Measurements from ENCODE around the gene TFE3. TPM values are rescaled to one million over a fixed set of nuclear protein-coding genes. Genes with fewer than 3 reads are reported as not detected.
A peak's percentile ranks its signal among the peaks of the same experiment; 100 is the strongest.

TFE3 gene
- total RNA-seq, 6 donors from 2014 or later = 44.4 to 99.7 (median 72.3) TPM

GRCh38 chrX:49041744-49042580 is 1.2 kb downstream of the TFE3 start:
- DNase-seq (peak in 1 of 2 donors; percentile 33), ATAC-seq (ENCODE audit: low FRiP score in 2 of 2) (peak in 1 of 2 donors; percentile 0)
- no peaks in the 10 kb centered on the region for H3K27me3 ChIP-seq
- 9 to 33% methylated on average over 8 to 10 of the region's 10 CpGs for WGBS, 2 donors
- peaks cover 0 to 5% (median 0%) of the 10 kb centered on the region in 4 donors for H3K9me3 ChIP-seq
- H3K36me3 ChIP-seq = peaks cover 3 to 24% (median 17%) of the 10 kb centered on the region in 4 donors
- TF ChIP-seq, protein P1, sequence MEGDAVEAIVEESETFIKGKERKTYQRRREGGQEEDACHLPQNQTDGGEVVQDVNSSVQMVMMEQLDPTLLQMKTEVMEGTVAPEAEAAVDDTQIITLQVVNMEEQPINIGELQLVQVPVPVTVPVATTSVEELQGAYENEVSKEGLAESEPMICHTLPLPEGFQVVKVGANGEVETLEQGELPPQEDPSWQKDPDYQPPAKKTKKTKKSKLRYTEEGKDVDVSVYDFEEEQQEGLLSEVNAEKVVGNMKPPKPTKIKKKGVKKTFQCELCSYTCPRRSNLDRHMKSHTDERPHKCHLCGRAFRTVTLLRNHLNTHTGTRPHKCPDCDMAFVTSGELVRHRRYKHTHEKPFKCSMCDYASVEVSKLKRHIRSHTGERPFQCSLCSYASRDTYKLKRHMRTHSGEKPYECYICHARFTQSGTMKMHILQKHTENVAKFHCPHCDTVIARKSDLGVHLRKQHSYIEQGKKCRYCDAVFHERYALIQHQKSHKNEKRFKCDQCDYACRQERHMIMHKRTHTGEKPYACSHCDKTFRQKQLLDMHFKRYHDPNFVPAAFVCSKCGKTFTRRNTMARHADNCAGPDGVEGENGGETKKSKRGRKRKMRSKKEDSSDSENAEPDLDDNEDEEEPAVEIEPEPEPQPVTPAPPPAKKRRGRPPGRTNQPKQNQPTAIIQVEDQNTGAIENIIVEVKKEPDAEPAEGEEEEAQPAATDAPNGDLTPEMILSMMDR (IDR thresholded peaks at IDR 0.05) = no peak
- no peak for TF ChIP-seq POLR2A (IDR thresholded peaks at IDR 0.05)
- no peak for TF ChIP-seq POLR2AphosphoS5 (IDR thresholded peaks at IDR 0.05)
- no peak for TF ChIP-seq EP300 (IDR thresholded peaks at IDR 0.05)
- peaks cover 11 to 24% (median 16%) of the 10 kb centered on the region in 4 donors for H3K4me1 ChIP-seq
- peak overlapping the region; percentile 96 to 99 (median 98) for H3K27ac ChIP-seq
- peak overlapping the region; percentile 30 to 78 (median 68) for H3K4me3 ChIP-seq

- Histone ChIP-seq H3K27me3 (no peaks in the 10 kb centered on the region), H3K4me3 (peak overlapping the region in 2 of 4 donors; percentile 69 to 78), H3K36me3 (peaks cover 3 to 36% (median 26%) of the 10 kb centered on the region in 4 donors), H3K27ac (peak overlapping the region; percentile 67 to 99 (median 98)), H3K4me1 (peaks cover 11 to 24% (median 16%) of the 10 kb centered on the region in 4 donors), H3K9me3 (peaks cover 0 to 5% (median 0%) of the 10 kb centered on the region in 4 donors)
- no peak for DNase-seq
- WGBS, 2 donors = 27 to 31% methylated on average over 7 of the region's 7 CpGs
- ATAC-seq (ENCODE audit: low FRiP score in 2 of 2) = no peak
- TF ChIP-seq, protein P1 (IDR thresholded peaks at IDR 0.05) = no peak
- TF ChIP-seq POLR2AphosphoS5 (IDR thresholded peaks at IDR 0.05) = no peak
- no peak for TF ChIP-seq POLR2A (IDR thresholded peaks at IDR 0.05)
These were observed 2.7 kb downstream of the TFE3 start for GRCh38 chrX:49040376-49040955.

DNA sequence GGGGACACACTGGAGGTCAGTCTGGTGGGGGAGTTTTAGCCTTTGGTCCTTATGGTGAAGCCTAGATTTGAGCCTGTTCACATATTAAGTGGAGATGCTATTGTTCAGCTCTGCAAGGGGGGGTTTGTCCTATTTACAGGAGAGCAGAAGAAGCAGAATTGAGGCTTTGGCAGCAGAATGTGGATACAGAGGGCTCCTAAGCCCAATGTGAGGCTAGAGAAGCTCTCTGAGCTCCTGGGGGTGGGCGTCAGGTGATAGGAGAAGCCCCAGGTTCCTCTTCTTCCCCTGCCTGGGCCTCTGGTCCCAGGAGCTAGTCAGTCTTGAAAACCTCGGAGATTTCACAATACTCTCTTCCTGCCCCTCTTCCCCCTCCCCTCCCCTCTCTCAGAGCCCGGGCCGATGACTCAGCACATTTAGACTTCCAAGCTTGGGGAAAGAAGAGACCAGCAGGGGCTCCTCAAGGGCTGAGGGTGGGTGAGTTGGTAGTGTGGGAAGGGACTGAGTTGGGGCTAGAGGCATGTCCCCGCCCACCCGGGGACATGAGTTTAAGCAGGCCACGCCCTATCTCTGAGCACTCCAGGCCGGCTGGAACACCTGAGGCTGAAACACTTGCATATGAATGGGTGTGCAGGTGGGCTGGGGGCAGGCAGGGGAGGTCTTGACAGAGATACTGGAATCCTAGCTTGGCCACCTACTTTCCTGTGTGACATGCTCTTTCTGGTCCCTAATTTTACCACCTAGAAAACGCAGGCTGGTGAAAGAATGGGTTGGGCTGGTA is 3.4 kb downstream of the TFE3 start:
- Histone ChIP-seq H3K36me3 (peaks cover 3 to 37% (median 26%) of the 10 kb centered on the region in 4 donors), H3K4me3 (peak overlapping the region in 2 of 4 donors; percentile 10 to 78), H3K9me3 (peaks cover 0 to 5% (median 0%) of the 10 kb centered on the region in 4 donors), H3K27ac (peak overlapping the region; percentile 67 to 99 (median 87)), H3K27me3 (no peaks in the 10 kb centered on the region), H3K4me1 (peaks cover 11 to 24% (median 16%) of the 10 kb centered on the region in 4 donors)
- DNase-seq (peak in 1 of 2 donors; percentile 88), ATAC-seq (ENCODE audit: low FRiP score in 2 of 2) (peak; percentile 29 to 41)
- TF ChIP-seq POLR2A (IDR thresholded peaks at IDR 0.05) = no peak
- peak in 1 of 2 donors; percentile 41 for TF ChIP-seq POLR2AphosphoS5 (IDR thresholded peaks at IDR 0.05)
- TF ChIP-seq EP300 (IDR thresholded peaks at IDR 0.05) = no peak
- TF ChIP-seq, protein P1 (IDR thresholded peaks at IDR 0.05) = peak in 1 of 6 experiments; percentile 5
- WGBS, 2 donors = 8 to 27% methylated on average over 2 to 9 of the region's 9 CpGs

DNA sequence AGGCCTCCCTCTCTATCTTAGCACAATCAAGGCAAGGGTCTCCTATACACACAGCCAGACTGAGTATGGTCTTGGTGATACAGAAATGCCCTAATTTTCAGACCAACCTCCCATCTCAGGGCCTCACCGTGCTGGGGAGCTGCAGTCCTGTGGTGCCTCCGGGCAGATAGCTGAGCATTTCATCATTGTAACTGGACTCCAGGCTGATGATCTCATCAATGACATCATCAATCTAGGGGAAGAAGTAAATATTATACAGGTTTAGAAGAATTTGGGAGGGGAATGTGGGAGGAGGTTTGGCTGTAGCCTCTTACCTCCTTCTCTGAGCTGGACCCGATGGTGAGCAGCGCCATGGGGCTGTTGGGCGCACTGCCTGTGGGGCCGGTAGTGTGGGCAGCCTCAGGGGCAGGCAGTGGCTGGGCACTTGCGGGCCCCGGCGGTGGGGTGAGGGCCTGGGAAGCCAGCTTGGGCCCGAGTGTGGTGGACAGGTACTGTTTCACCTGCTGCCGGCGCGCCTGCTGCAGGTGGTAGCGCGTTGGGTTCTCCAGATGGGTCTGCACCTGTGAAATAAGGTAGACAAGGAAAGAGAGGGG is 5.2 kb downstream of the TFE3 start:
- no peak overlapping the region for H3K27ac ChIP-seq
- TF ChIP-seq EP300 (IDR thresholded peaks at IDR 0.05) (no peak), POLR2A (IDR thresholded peaks at IDR 0.05) (no peak), POLR2AphosphoS5 (IDR thresholded peaks at IDR 0.05) (no peak)
- TF ChIP-seq, protein P1 (IDR thresholded peaks at IDR 0.05) = no peak
- no peaks in the 10 kb centered on the region for H3K27me3 ChIP-seq
- ATAC-seq (ENCODE audit: low FRiP score in 2 of 2) (no peak), DNase-seq (peak in 1 of 2 donors; percentile 50)
- WGBS, 2 donors = 90 to 93% methylated on average over 4 to 15 of the region's 15 CpGs
- peaks cover 6 to 55% (median 38%) of the 10 kb centered on the region in 4 donors for H3K36me3 ChIP-seq
- peaks cover 11 to 24% (median 16%) of the 10 kb centered on the region in 4 donors for H3K4me1 ChIP-seq
- H3K4me3 ChIP-seq = no peak overlapping the region
- H3K9me3 ChIP-seq = peaks cover 0 to 2% (median 0%) of the 10 kb centered on the region in 4 donors

Data from upper lobe of left lung (tissue), 6 donors.